ENCODE results near the gene HMCN2.

HMCN2 gene

DNA sequence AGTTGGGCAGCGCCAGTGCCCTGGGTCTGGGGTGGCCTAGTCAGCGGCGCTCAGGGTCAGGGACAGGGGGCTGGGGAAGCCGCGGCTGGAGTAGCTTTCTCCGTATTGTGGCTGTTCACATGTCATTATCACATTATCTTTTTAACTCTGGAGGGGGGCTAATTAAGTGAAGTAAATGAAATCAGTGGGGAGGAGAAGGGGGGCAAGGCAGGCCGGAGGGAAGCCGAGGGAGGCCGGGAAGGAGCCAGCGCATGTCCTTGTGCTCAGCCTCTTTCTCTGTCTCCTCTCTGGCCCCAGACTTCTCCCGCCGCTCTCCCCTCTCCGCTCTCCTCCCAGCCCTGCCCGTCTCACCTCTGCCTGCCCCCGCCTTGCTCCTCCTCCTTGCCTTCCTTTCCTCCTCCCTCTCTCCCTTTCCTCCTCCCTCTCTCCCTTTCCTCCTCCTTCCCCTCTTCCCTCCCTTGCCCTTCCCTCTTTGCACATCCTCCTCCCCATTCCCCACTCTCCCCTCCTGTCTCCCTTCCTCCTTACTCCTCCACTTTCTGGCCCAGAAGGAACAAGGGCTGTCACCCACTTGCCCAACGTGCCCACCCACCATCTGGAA lies 217.9 kb downstream of the HMCN2 start:
- no peak for DNase-seq (ENCODE audit: low read depth, low spot score)
- peaks cover 26% of the 10 kb centered on the region; the same call in 1 of the 2 replicates for H3K36me3 ChIP-seq (ENCODE audit: insufficient read depth, low read length)
- H3K9me3 ChIP-seq (ENCODE audit: low read depth, low read length): no peaks in the 10 kb centered on the region
- no peak overlapping the region for H3K4me3 ChIP-seq
- no peak overlapping the region for H3K9ac ChIP-seq (ENCODE audit: insufficient read length)
- TF ChIP-seq FOXP2 (optimal IDR thresholded peaks at IDR 0.05; ENCODE audit: control extremely low read depth, extremely low read length, insufficient read depth) (no peak), EZH2 (IDR thresholded peaks at IDR 0.05) (no peak), POLR2AphosphoS5 (IDR thresholded peaks at IDR 0.05; ENCODE audit: borderline replicate concordance, low read depth, low read length) (no peak)
- H3K27ac ChIP-seq: no peak overlapping the region
